HEK293T (cell line): ENCODE results near the gene GAREM1.

Source experiments
- ARNT ChIP-seq: fragments of 450-650 bp; IDR thresholded peaks from 2 replicates; pipeline ENCODE4 v1.6.1; 2017; ENCODE audit warnings: mild to moderate bottlenecking
- BHLHE40 ChIP-seq: fragments of 450-650 bp; IDR thresholded peaks from 2 replicates; pipeline ENCODE4 v1.6.1; 2016; ENCODE audit warnings: mild to moderate bottlenecking, moderate library complexity, borderline replicate concordance
- ELF4 ChIP-seq: fragments of 450-650 bp; IDR thresholded peaks from 2 replicates; pipeline ENCODE4 v1.6.1; 2017; ENCODE audit warnings: antibody characterized with exemption
- LEF1 ChIP-seq: fragments of 450-650 bp; IDR thresholded peaks from 2 replicates; pipeline ENCODE4 v1.6.1; 2017; ENCODE audit warnings: mild to moderate bottlenecking, borderline replicate concordance
- TARDBP ChIP-seq: fragments of 450-650 bp; IDR thresholded peaks from 2 replicates; pipeline ENCODE4 v1.6.1; 2016
- TF ChIP-seq, protein P1 (sequence below): fragments of 450-650 bp; IDR thresholded peaks from 2 replicates; pipeline ENCODE4 v1.6.1; 2016

DNA sequence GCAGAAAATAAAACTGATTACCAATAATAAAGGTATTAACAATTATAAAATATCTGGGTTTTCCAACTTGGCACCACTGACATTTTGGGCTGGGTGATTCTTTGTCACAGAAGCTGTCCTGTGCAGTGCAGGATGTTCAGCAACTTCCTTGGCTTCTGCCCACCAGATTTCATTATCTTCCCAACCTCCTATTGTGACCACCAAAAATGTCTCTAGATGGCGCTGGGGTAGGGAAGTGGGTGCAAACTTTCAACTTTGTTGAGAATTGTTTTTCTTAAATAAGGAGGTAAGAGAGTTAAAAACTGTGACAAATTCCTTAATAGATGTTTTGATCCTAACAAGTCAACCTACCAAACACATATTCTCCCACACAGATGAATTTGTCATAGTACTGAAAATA is 90.1 kb downstream of the GAREM1 start:
- no peak for TF ChIP-seq LEF1
- no peak for TF ChIP-seq BHLHE40
- TF ChIP-seq, protein P1, sequence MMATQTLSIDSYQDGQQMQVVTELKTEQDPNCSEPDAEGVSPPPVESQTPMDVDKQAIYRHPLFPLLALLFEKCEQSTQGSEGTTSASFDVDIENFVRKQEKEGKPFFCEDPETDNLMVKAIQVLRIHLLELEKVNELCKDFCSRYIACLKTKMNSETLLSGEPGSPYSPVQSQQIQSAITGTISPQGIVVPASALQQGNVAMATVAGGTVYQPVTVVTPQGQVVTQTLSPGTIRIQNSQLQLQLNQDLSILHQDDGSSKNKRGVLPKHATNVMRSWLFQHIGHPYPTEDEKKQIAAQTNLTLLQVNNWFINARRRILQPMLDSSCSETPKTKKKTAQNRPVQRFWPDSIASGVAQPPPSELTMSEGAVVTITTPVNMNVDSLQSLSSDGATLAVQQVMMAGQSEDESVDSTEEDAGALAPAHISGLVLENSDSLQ: no peak
- no peak for TF ChIP-seq ARNT
- TF ChIP-seq TARDBP: no peak
- TF ChIP-seq ELF4: no peak
